Mesendoderm (in vitro differentiated cells): ENCODE data around the gene AMN.

Experiments
- DNase-seq: peaks from one replicate; pipeline ENCODE4 v3.0.0; 2013
- H2AK5ac ChIP-seq: 2 replicates; pipeline ENCODE4 v1.6.1; 2013; ENCODE audit warnings: low read length, inconsistent platforms
- H2BK120ac ChIP-seq: 2 replicates; pipeline ENCODE4 v1.6.1; 2013; ENCODE audit warnings: low read depth, mild to moderate bottlenecking, low read length, moderate library complexity, mixed read lengths
- H2BK15ac ChIP-seq: replicated peaks from 2 replicates; pipeline ENCODE4 v1.6.1; 2013; ENCODE audit warnings: low read depth, mild to moderate bottlenecking, moderate library complexity
- H2BK5ac ChIP-seq: 2 replicates; pipeline ENCODE4 v1.6.1; 2013; ENCODE audit warnings: low read length, inconsistent platforms
- H3K18ac ChIP-seq: 2 replicates; pipeline ENCODE4 v1.6.1; 2013; ENCODE audit warnings: mild to moderate bottlenecking, low read length, mixed read lengths
- H3K23ac ChIP-seq: one replicate; pipeline ENCODE4 v1.6.1; 2013; ENCODE audit warnings: low read length
- H3K27ac ChIP-seq: 2 replicates; pipeline ENCODE4 v1.5.1; 2013; ENCODE audit warnings: low read depth, mild to moderate bottlenecking, inconsistent platforms, low read length, moderate library complexity
- H3K27me3 ChIP-seq: 2 replicates; pipeline ENCODE4 v1.6.1; 2013; ENCODE audit warnings: low read length, control low read depth, mild to moderate bottlenecking, inconsistent platforms; ENCODE audit not compliant: insufficient read depth, poor library complexity
- H3K36me3 ChIP-seq: 2 replicates; pipeline ENCODE4 v1.6.1; 2013; ENCODE audit warnings: low read length, inconsistent platforms; ENCODE audit not compliant: control insufficient read depth, insufficient read depth
- H3K4ac ChIP-seq: one replicate; pipeline ENCODE4 v1.6.1; 2013; ENCODE audit warnings: low read depth, mild to moderate bottlenecking, low read length, moderate library complexity
- H3K4me1 ChIP-seq: 2 replicates; pipeline ENCODE4 v1.6.1; 2013; ENCODE audit warnings: low read depth, low read length, inconsistent platforms; ENCODE audit not compliant: control insufficient read depth
- H3K4me2 ChIP-seq: 2 replicates; pipeline ENCODE4 v1.6.1; 2013; ENCODE audit warnings: low read length
- H3K4me3 ChIP-seq: 2 replicates; pipeline ENCODE4 v1.5.1; 2013; ENCODE audit warnings: mild to moderate bottlenecking, low read length
- H3K56ac ChIP-seq: one replicate; pipeline ENCODE4 v1.6.1; 2013; ENCODE audit warnings: low read length
- H3K79me1 ChIP-seq: 2 replicates; pipeline ENCODE4 v1.6.1; 2013; ENCODE audit warnings: low read length, inconsistent platforms
- H3K79me2 ChIP-seq: 2 replicates; pipeline ENCODE4 v1.6.1; 2013; ENCODE audit warnings: mild to moderate bottlenecking, low read length; ENCODE audit not compliant: control insufficient read depth, insufficient read depth
- H3K9ac ChIP-seq: 2 replicates; pipeline ENCODE4 v1.6.1; 2013; ENCODE audit warnings: low read length, inconsistent platforms
- H4K5ac ChIP-seq: one replicate; pipeline ENCODE4 v1.6.1; 2013; ENCODE audit warnings: low read length
- H4K8ac ChIP-seq: one replicate; pipeline ENCODE4 v1.6.1; 2013; ENCODE audit warnings: low read depth, mild to moderate bottlenecking, control low read depth, low read length, moderate library complexity
- WGBS: extraction: QIAGEN DNeasy Blood & Tissue Kit; methylation state at CpG from one replicate; pipeline ENCODE4 v1.1.7; 2013; ENCODE audit warnings: low lambda C conversion rate, missing lambda C conversion rate; ENCODE audit not compliant: insufficient coverage; ENCODE audit errors: extremely low coverage; 5-methylcytosine and 5-hydroxymethylcytosine counted together

Gene AMN

DNA sequence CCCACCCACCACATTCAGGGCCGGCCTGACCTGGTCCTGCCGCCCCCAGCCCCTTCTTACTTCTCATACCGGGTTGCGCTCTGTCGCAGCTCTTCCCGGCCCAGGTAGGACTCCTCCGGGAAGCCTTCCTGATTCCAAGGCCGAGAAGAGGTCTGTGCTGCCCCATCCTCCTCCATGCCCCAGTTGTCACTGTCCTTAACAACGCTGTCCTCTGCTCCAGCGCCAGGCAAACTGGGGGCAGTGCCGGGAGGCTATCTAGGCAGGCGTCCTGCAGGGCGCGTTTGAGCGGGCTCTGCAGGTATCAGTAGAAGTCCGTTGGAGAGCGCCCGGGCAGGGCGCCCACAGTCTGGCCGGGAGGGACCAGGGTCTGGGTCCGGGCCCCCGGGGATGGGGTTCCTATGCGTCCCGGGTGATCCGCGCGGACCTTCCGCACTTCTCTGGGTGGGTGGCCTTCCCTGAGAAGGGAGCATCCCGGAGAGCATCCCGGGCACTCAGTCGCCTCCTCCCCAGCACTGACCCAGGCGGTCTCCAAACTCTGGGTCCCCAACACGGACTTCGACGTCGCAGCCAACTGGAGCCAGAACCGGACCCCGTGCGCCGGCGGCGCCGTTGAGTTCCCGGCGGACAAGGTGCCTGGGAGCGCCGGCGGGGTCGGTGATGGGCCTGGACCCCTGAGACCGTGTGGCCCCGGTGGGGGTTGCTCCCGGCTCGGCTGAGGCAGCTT is 900 bp downstream of the AMN start:
- WGBS = no CpG with 5 or more reads among the region's 53 CpGs
- H2BK120ac ChIP-seq = no peak overlapping the region
- no peak for DNase-seq
- no peak overlapping the region for H3K4me3 ChIP-seq
- no peak overlapping the region for H4K8ac ChIP-seq
- no peak overlapping the region for H3K4ac ChIP-seq
- no peaks in the 10 kb centered on the region for H3K79me1 ChIP-seq
- no peak overlapping the region for H3K9ac ChIP-seq
- H4K5ac ChIP-seq = no peak overlapping the region
- no peak overlapping the region for H2AK5ac ChIP-seq
- H3K36me3 ChIP-seq = no peaks in the 10 kb centered on the region
- H2BK5ac ChIP-seq = no peak overlapping the region
- H3K27me3 ChIP-seq = no peaks in the 10 kb centered on the region
- H2BK15ac ChIP-seq = no peak overlapping the region
- H3K79me2 ChIP-seq = no peaks in the 10 kb centered on the region
- no peak overlapping the region for H3K23ac ChIP-seq
- H3K27ac ChIP-seq = no peak overlapping the region
- H3K18ac ChIP-seq = no peak overlapping the region
- H3K4me2 ChIP-seq = no peak overlapping the region
- H3K56ac ChIP-seq = no peak overlapping the region
- peaks cover 2% of the 10 kb centered on the region for H3K4me1 ChIP-seq

GRCh38 chr14:102923925-102924486 is 1.5 kb downstream of the AMN start:
- peaks cover 2% of the 10 kb centered on the region for H3K4me1 ChIP-seq
- no peak overlapping the region for H3K23ac ChIP-seq
- no peak overlapping the region for H3K9ac ChIP-seq
- H3K4me3 ChIP-seq = no peak overlapping the region
- no peak overlapping the region for H4K5ac ChIP-seq
- no peak overlapping the region for H3K27ac ChIP-seq
- WGBS = no CpG with 5 or more reads among the region's 11 CpGs
- H3K79me2 ChIP-seq = no peaks in the 10 kb centered on the region
- H3K79me1 ChIP-seq = no peaks in the 10 kb centered on the region
- no peak overlapping the region for H2AK5ac ChIP-seq
- no peak overlapping the region for H4K8ac ChIP-seq
- H2BK5ac ChIP-seq = no peak overlapping the region
- no peak overlapping the region for H3K56ac ChIP-seq
- H3K27me3 ChIP-seq = peaks cover under 1% of the 10 kb centered on the region
- no peak for DNase-seq
- no peak overlapping the region for H2BK120ac ChIP-seq
- H3K4me2 ChIP-seq = no peak overlapping the region
- H3K18ac ChIP-seq = no peak overlapping the region
- no peaks in the 10 kb centered on the region for H3K36me3 ChIP-seq
- H3K4ac ChIP-seq = no peak overlapping the region
- H2BK15ac ChIP-seq = no peak overlapping the region

GRCh38 chr14:102924632-102925588 is 2.4 kb downstream of the AMN start:
- Histone ChIP-seq H3K27me3 (peaks cover 9% of the 10 kb centered on the region), H2BK120ac (no peak overlapping the region), H3K23ac (no peak overlapping the region), H3K18ac (no peak overlapping the region), H3K79me1 (no peaks in the 10 kb centered on the region), H3K36me3 (no peaks in the 10 kb centered on the region), H3K27ac (no peak overlapping the region), H2BK5ac (no peak overlapping the region), H3K9ac (no peak overlapping the region), H3K4me2 (no peak overlapping the region), H3K79me2 (no peaks in the 10 kb centered on the region), H2AK5ac (no peak overlapping the region), H3K4me3 (no peak overlapping the region), H2BK15ac (no peak overlapping the region), H4K5ac (no peak overlapping the region), H3K56ac (no peak overlapping the region), H3K4me1 (peaks cover 2% of the 10 kb centered on the region), H4K8ac (no peak overlapping the region), H3K4ac (no peak overlapping the region)
- WGBS = no CpG with 5 or more reads among the region's 25 CpGs
- no peak for DNase-seq

DNA sequence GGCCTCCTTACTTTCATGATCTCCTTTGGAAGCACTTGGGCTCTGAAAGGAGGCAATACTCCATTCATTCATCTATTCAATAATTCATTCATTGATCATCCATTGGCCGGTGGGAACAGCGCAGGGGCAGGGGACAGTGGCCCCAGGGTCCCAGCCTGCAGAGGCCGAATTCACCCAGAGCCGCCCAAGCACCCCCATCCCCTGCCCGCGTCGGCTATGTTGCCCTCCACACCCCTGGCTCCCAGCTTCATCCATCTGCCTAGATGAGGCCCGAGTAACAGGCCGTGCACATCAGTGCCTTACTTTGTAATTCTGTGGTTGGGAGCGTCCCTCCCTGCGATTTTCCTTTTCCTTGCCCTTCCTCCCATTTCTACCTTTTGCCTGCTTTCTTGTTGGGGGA is 3.2 kb downstream of the AMN start:
- no CpG with 5 or more reads among the region's 11 CpGs for WGBS
- H3K79me1 ChIP-seq = no peaks in the 10 kb centered on the region
- no peak overlapping the region for H2AK5ac ChIP-seq
- no peak overlapping the region for H3K23ac ChIP-seq
- H3K18ac ChIP-seq = no peak overlapping the region
- no peak overlapping the region for H2BK15ac ChIP-seq
- H4K8ac ChIP-seq = no peak overlapping the region
- H3K4me3 ChIP-seq = no peak overlapping the region
- no peak for DNase-seq
- no peak overlapping the region for H3K4me2 ChIP-seq
- no peaks in the 10 kb centered on the region for H3K79me2 ChIP-seq
- H2BK5ac ChIP-seq = no peak overlapping the region
- H3K56ac ChIP-seq = no peak overlapping the region
- no peaks in the 10 kb centered on the region for H3K36me3 ChIP-seq
- H2BK120ac ChIP-seq = no peak overlapping the region
- no peak overlapping the region for H3K9ac ChIP-seq
- H3K4me1 ChIP-seq = peaks cover 2% of the 10 kb centered on the region
- H3K27ac ChIP-seq = no peak overlapping the region
- H3K4ac ChIP-seq = no peak overlapping the region
- H4K5ac ChIP-seq = no peak overlapping the region
- peaks cover 11% of the 10 kb centered on the region for H3K27me3 ChIP-seq

- H3K56ac ChIP-seq = no peak overlapping the region
- H4K8ac ChIP-seq = no peak overlapping the region
- no peak overlapping the region for H2BK15ac ChIP-seq
- no peak overlapping the region for H3K27ac ChIP-seq
- H3K23ac ChIP-seq = no peak overlapping the region
- H3K79me2 ChIP-seq = no peaks in the 10 kb centered on the region
- WGBS = no CpG with 5 or more reads among the region's 12 CpGs
- no peak overlapping the region for H3K18ac ChIP-seq
- no peak for DNase-seq
- H3K4me3 ChIP-seq = no peak overlapping the region
- H2AK5ac ChIP-seq = no peak overlapping the region
- peaks cover 11% of the 10 kb centered on the region for H3K27me3 ChIP-seq
- H2BK120ac ChIP-seq = no peak overlapping the region
- no peak overlapping the region for H3K4me2 ChIP-seq
- H3K4ac ChIP-seq = no peak overlapping the region
- H4K5ac ChIP-seq = no peak overlapping the region
- no peaks in the 10 kb centered on the region for H3K36me3 ChIP-seq
- H3K79me1 ChIP-seq = no peaks in the 10 kb centered on the region
- no peak overlapping the region for H3K9ac ChIP-seq
- no peak overlapping the region for H2BK5ac ChIP-seq
- peaks cover 2% of the 10 kb centered on the region for H3K4me1 ChIP-seq
Measured at GRCh38 chr14:102926104-102926503, 3.6 kb downstream of the AMN start.
